NAMALWA (cell line): ENCODE measurements around the gene MYBPH.

Source experiments
- DNase-seq: peaks from one replicate; pipeline ENCODE4 v3.0.0-alpha.2; 2015; ENCODE audit warnings: low spot score

MYBPH gene

DNA sequence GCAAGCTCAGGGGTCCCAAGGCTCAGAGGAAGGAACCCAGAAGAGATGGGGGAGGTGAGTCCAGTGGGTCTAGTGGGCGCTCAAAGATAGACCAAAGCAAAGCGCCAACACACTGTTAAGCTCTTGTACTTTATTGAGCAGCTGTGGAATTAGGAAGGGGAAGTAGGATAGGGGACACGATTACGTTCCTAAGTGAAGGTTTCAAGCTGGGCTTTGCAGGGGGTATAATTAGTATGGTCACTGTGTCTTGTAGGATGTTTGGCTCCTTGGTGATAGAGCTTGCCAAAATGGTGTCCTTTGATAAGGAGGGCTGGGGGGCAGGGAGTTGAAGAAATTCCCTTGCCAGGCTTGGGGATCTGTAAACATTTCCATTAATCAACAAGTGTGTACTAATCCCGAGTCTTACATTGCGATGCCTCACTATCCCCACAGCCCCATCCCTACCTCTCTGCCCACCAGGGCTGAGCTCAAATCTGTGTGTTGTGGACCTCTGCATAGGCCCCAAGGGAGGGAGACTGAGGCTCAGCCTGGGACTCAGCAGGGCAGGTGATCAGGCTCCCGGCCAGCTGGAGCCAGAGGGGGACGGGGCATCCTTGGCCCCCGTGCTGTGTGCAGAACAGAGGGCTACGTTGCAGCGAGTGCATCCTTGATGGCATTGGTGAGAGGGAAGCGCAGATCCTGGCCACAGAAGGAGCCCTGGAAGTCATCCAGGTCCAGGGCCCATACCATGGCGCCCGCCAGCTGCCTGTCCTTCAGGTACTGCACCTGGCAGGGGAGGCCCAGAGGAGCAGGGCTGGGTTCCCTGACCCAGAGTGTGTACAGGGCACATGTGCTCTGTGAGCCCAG is 3.4 kb upstream of the MYBPH start:
- no peak for DNase-seq

DNA sequence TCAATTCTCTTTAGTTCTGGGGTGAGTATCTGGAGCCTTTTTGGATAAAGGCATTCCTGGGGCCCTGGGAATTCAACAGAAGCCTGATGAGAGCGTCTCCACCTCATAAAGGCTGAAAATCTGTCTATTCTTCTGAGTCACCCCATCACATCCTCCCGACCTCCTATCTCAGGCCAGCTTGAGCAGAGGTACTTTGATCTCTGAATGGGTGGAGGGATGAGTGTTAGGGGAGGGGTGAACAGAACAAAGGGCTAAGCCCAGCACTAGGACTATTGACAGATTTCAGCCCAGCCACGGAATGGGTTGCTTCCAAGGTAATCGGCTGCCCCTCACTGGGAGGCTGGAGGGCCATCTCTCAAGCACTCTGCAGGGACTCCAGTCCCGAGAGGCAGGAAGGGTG is 2.5 kb upstream of the MYBPH start:
- DNase-seq: no peak

DNA sequence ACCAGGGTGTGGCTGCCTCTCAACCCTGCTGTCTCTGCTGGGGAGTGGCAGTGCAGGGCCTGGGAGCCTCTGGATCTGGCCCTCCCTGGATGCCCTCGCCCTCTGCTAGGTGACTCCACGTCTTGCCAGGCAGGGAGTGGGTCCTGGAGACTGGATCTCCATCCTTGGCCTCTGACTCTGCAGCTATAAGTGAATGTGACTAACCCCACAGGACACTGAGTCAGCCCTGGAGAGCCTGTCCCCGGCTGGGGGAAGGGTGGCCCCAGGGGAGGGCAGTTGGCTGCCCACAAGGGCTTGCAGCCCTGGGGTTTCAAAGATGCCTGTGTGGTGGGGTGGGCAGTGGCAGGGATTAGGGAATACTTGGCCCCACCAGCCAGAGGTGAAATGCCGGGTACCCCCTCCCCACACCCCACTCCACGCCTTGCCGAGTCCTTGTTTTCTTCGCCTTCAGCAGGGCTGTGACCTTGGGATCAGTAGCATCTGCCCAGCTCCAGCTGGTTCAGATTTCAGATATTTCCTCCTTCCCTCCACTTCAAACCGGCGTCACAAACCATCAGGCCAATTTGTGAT is 1.9 kb upstream of the MYBPH start:
- DNase-seq: no peak

DNA sequence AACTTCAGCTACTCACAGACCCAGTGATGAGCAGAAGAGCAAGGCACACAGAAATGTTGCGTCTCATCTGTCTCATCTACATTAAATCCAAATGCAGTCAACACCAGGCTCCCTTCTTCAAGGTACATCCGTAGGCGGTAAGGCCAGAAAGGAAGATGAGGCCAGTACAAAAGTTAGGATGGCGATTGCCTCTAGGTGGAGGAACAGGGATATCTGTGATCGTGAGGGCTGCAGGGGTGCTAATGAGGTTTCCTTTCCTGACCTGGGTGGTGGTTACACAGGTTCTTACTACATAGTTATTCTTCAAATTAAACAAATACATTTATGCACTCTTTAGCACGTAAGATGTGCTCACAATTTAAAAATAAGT is 1.4 kb upstream of the MYBPH start:
- no peak for DNase-seq

DNA sequence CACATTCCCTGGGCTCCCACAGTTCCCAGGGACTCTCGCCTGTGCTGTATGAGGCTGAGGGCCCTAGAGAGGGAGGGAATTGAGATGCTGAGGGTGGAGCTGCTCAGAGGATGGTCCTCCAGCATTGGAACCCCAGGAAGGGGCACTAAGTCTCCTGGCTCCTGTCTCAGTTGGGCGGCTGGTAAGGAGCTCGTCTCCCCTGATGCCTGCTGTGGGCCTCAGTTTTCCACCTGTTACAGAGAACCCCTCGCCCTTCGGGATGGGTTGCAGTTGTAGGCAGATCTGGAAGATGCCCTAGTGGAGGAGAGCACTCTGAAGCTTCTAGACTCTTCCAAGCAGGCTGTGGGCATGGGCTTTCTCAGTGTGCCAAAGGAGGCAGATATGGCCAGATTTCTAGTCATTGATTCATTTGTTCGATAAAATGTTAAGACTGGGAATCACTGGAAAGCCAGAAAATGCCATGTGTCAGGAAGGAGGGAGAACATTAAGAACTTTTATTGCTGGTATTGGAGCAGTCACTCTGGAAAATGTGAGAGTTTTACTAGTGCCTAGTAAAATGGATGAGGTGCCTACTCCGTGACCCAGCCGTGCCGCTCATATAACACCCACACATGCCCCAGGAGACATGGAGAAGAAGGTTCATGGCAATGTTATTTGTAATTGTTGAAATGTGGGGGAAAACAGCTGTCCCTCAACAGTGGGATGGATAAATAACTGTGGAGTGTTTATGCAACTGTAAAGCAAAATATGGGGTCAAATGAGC is 828 bp upstream of the MYBPH start:
- no peak for DNase-seq

DNA sequence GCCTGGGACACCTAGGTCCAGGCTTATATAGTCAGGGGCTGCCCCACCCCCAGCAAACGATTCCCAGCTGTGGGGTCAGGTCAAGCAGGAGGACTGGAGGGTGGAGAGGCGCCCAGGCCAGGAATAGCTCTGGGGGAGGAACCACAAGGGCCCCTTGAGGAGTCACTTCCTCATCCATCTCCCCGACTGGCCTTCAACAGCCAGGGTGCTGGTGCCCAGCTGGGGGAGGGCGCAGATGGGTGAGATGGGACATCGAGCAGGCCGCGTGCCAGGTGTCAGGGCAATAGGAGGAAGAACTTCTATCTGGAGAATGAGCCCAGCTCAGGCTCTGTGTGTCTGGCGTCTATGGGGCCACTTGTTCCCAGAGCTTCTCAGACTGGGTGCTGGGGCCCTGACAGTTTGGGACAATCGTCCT is 208 bp upstream of the MYBPH start:
- peak; percentile 57 for DNase-seq

DNA sequence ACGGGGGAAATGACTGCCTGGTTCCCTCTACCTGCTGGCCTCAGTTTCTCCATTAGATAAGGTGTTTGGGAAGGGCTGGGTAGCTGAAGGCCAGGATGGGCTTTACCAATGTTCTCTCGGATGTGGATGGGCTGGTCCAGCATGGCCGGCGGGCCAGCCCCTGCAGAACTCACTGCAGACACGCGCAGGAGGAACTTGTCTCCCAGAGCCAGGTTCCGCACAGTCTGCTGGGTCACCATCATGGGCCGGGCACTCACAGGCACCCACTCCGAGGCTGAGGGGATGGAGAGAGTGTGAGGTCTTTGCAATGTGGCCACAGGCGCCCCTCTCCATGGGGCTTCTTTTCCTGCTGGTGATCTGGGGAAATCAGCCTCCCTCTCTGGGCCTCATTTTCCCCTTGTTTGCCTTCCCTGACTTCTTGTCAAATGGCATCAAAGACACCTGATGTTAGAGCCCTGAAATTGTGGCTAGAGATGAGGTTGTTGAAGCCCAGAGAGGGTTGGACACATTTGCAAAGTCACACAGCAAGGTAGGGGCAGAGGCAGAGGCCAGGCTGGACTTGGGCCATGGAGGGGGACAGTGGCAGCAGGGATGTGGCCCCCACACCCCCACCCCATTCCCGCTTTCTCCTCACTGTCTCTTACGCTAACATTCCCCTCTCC is 1.2 kb downstream of the MYBPH start:
- DNase-seq: no peak

DNA sequence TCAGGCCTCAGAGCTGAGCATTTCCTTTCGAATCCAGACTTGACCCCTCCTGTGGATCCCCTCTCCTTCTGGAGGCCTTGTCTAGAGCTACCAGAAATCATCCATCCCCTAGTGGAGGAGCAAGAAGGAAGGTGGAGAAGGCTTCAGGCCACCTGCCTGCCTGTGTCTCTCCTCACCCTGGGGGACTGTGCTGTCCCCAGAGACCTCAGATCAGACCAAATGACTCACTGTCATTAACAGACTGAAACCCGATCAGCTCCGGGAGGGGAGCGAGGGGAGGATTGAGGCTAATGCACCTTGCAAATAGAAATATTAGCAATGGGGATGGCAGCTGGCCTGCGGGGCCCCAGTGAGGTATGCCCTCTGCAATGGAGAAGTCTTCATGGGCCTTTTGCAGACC is 2.1 kb downstream of the MYBPH start:
- peak; percentile 68 for DNase-seq

DNA sequence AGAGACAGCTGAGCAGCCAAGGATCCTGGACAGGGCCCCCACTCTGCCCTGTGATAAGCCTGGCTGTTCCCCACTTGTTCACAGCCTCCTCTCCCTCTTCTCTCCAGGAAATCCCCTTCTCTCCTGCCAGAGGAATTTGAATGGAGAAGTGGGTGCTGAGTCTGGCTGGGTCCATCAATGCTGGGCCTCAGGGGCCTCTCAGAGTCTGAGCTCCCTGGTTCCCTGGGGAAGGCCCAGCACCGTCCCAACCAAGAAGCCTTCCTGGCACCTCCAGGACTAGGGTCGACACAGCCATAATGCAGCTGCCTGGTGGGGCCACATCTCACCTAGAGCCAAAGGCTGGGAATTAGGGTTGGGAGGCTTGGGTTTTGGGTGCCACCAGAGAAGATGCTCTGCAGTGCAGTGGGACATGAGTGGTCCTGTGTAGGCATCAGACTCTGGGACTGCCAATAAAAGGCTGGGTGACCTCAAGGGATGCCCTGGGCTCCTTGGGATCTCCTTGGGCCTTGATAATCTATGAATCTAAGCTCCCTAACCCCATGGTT is 2.5 kb downstream of the MYBPH start:
- no peak for DNase-seq

DNA sequence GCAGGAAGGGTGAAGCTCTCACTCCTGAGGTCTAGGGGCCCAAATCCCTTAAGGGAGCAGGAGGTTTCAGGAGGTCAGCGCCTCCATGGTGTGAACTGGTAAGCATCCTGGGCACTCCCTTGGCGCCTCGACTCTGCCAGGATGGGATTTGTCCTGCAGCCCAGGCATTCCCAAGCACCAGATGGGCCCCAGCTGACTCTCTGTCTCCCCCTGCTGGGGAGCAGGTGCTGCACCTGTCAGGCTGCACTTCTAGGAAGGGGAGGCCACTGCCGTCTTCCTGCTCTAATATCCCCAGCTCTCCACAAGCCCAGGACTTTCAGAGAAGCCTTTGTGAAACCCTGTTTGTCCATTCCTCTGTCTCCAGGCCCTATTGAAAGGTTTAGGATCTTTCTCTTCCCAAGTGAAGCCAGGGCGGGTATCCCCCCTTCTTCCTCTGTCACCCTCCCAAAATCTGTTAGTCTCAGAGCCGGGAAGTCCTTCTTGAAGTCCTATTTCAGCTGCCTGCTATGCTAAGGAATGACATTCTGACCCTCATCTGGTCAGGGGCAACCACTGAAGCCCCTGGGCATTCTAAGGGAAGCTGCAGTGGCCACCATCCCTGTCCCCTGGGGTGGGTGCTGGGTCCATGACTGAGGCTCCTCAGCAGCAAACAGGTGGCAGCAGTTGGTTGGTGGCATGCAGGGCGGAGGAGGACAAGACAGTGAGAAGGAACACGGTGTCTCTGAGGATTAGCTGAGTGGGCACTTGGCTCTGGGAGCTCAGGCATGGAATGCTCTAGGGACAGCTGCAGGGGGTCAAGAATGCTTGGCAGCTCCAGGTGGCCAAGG is 3.2 kb downstream of the MYBPH start:
- peak; percentile 63 for DNase-seq

DNA sequence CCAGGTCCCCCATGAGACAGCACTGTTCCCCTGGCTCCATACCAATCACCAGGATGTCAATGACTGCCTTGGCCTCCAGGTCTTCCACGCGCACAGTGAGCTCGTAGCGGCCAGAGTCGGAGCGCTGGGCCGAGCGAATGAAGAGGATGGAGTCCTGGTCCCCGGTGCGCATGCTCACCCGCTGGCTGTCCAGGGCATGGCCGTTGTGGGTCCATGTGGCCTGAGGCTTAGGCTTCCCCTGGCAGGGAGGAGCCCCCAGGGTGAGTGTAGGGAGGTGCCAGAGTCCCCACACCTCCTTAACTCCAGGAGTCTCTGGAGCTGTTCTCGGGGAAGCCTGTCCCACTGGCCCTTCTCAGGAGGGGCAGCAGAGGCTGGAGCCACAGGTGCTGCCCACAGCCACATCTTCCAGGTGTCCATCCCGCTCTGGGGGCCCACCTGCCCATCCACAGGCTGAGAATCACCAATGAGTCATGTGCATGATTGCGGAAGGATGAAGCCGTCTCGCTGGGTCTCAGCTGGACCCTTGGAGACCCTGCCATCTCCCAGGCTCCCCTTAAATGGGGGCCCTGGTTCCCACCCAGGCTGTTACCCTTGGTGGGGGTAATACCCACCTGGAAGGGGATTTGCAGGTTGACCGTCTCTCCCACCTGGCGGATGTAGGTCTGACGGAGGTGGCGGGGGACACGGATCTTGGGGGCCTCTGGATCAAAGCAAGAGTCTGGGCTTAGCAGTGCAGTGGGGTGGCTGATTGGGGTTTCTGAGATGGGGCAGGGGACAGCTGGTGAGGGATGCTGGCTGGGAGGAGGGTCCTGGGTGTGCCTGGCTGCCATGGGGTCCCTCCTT is 4.1 kb downstream of the MYBPH start:
- DNase-seq: no peak

DNA sequence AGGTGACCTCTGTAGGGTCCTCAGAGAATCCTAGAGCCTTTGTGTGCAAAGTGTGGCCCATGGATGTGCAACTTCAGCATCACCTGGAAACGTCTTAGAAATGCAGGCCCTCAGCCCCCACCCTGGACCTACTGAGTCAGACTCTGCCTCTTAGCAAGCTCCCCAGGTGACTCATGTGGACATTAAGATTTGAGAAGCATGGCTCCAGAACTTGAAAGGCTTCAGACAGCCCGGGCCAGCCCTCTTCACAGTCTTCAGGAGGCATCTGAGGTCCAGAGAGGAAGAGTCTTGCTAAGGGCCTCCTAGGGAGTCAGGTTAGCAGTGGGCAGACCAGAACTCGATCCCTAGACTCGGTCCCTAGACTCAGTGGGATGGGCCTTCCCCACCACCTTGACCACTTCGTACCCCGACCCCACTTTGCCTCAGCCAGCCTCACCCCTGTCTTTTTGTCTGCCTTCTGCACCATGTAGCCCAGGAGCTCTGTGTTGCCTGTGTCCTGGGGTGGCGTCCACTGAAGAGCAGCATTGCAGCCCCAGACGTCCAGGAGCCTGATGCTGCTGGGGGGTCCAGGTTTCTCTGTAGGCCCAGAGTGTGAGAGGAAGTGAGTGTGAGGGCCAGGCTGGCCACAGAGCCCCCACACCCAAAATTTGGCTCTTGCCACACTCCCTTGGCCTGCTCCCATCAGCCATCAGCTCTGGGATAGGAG is 4.8 kb downstream of the MYBPH start:
- no peak for DNase-seq

DNA sequence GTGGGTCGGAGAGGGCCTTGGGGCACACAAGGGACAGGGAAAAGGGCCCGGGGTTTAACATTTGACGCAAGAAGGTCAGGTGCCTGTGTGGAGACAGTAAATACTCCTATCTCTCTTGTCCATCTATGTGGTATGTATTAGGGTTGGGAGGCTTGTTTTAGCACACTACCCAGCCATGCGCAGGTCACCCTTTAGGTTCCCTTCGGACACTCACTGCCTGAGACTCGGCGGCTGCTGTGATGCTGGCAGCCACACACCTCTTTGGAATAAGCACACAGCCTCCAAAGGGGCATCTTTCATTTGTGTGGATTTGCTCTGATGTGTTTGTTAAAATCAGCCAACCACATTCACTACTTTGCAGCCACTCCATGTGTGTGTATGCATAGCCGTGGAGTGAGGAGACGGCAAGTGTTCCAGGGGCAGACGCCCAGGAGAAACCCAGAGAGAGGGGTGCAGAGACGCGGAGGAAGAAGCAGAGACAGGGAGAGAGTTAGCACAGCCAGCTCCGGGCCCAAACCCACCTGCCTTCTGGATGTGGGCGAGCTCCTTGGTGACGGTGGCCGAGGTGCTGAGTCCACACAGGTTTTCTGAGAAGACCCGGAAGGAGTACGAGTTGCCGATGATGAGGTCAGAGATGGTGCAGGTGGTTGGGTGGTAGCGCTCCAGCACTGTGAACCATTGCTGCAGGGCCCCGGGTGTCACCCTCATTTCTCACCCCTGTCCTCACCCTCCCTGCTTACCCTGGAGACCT is 5.7 kb downstream of the MYBPH start:
- DNase-seq: no peak

DNA sequence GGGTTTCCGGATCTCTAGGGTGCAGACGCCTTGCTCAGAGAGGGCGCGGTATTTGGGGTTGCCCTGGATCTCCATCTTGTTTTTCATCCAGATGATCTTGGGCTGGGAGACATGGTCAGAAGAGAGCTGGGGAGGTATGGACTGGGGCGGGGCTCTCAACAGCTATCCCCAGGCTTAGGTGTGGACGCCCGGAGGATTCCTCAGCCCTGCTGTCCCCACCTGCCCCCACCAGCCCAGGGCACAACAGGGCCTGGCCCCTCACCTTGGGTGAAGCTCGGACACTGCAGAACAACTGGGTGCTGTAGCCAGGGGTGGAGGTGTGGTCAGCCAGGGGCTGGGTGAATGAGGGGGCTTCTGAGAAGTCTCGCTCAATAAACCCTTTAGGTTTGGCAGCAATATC is 6.6 kb downstream of the MYBPH start:
- DNase-seq: no peak

DNA sequence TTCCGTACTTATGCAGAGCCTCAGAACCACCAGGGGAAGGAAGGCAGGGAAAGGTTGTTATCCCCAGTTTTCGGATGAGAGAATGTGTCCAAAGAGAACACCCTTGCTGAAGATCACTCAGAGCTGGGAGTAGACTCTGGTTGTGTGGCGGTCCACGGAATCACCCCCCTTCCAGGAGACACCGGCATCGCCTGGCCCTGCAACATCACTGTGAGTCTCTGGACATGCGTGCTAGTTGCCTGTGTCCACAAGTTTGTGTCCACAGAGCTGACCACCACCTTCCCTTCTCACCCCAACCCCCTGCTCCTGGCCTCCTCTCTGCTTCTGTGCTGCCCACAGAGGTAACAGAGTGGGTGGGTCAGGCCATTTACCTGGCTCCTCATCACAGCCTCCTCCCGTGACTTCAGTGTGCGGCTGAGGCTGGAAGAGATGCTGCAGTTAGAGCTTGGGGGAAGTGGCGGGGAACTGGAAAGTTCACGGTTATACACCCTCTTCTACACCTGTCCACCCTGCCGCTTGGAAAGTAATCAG is 7.3 kb downstream of the MYBPH start:
- DNase-seq: no peak

DNA sequence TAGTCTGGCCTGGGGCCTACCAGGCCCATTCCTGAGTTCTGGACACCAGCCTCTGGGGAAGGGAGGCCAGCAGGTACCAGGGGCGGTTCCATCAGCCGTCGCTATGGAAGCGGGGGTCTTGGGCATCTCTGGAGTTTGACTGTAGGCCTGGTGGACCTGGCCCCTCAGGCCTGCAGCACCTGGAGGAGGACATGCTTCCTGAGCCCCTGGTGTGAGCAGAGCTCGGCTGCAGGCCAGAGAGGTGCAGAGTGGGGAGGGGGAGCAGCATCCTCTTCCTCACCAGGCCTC is 7.8 kb downstream of the MYBPH start:
- no peak for DNase-seq

DNA sequence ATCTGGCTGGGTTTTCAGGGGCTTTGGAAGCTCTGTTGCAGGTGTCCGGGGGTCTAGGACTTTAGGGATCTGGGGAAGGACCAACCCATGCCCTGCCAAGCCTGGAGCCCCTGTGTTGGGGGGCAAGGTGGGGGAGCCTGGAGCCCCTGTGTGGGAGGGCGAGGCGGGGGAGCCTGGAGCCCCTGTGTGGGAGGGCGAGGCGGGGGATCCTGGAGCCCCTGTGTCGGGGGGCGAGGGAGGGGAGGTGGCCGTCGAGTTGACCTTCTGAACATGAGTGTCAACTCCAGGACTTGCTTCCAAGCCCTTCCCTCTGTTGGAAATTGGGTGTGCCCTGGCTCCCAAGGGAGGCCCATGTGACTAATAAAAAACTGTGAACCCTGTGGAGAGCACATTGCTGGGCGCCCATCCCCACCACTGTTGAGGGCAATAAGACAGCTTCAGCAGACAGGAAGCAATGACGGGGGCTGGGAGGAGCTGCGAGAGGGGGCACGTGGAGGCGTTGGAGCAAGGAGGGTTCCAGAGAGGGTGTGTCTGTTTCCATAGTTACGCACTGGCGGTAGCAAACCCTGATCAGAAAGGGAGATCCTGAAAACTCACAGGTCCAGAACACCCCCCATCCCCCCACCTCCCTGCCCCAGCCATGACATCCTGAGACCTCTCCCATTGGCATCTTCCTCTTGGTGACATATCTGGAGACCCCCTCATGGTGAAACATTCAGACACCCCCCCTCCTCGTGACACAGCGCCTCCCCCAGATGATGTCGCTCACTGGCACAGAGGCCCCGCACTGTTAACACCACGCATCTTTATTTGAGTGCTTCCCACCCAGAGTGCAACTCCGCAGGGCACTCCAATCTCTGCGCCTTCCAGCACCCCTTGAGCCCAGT is 8.4 kb downstream of the MYBPH start:
- DNase-seq: peak; percentile 31
